ENCODE data around the gene RAB6B. TPM values are rescaled to one million over a fixed set of nuclear protein-coding genes. Genes with fewer than 3 reads are reported as not detected.

RAB6B gene
- total and polyA plus RNA-seq, 2 of the 8 experiments (the other 6 are each of a cell fraction or from before 2014, with no cell fraction given): 7.9 to 15.6 TPM

- TF ChIP-seq TEAD4 (IDR thresholded peaks at IDR 0.05; ENCODE audit: low read depth, low read length): no peak
- no peak for TF ChIP-seq POLR2AphosphoS5 (IDR thresholded peaks at IDR 0.05; ENCODE audit: low read depth, low read length)
- TF ChIP-seq SAP30 (IDR thresholded peaks at IDR 0.05; ENCODE audit: insufficient read depth, insufficient replicate concordance, low read length): no peak
- TF ChIP-seq EP300 (IDR thresholded peaks at IDR 0.05; ENCODE audit: borderline replicate concordance in 1 of 2, low read depth in 2 of 2, low read length in 2 of 2): no peak
- TF ChIP-seq ZNF274 (IDR thresholded peaks at IDR 0.05; ENCODE audit: borderline replicate concordance, extremely low read depth, low read length): no peak
- no peak for TF ChIP-seq GABPA (IDR thresholded peaks at IDR 0.05; ENCODE audit: borderline replicate concordance, insufficient read depth, low read length)
These were observed 69.5 kb downstream of the RAB6B start (continued) for GRCh38 chr3:133825969-133826727.

All from H1 (cell line).